OCI-LY3 (cell line): Measurements from ENCODE around the gene SOX13.

Source experiments
- EZH2phosphoT487 ChIP-seq: fragments of 200-600 bp; shearing (Covaris generic); IDR thresholded peaks from 2 replicates; pipeline ENCODE4 v1.6.1; 2018; ENCODE audit warnings: antibody characterized with exemption, mixed run types, low read depth
- TF ChIP-seq, protein P1 (sequence below): fragments of 200-600, 300-600 bp; sonication (generic); IDR thresholded peaks from 2 replicates; pipeline ENCODE4 v1.5.1; 2014; ENCODE audit warnings: antibody characterized with exemption, low read length, low read depth

DNA sequence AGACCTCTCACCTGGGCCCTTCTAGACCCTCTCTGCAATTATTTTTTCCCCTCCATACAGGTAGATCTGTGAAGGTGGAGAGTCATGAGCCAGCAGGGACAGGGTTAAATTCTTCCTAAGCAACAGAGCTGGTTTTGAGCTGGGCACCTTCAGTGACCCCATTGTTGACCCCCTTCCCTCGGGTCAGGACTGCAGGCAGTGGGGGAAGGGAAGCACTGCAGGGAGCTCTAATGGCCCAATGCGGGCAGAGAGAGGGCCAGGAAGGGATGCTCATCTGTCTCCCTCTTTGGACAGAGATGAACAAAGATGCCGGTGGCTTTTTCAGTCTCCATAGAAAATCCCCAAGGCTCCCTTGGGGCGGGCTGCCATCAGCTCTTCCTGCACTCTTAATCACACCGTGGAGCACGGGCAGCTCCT, 21.4 kb downstream of the SOX13 start:
- TF ChIP-seq, protein P1, sequence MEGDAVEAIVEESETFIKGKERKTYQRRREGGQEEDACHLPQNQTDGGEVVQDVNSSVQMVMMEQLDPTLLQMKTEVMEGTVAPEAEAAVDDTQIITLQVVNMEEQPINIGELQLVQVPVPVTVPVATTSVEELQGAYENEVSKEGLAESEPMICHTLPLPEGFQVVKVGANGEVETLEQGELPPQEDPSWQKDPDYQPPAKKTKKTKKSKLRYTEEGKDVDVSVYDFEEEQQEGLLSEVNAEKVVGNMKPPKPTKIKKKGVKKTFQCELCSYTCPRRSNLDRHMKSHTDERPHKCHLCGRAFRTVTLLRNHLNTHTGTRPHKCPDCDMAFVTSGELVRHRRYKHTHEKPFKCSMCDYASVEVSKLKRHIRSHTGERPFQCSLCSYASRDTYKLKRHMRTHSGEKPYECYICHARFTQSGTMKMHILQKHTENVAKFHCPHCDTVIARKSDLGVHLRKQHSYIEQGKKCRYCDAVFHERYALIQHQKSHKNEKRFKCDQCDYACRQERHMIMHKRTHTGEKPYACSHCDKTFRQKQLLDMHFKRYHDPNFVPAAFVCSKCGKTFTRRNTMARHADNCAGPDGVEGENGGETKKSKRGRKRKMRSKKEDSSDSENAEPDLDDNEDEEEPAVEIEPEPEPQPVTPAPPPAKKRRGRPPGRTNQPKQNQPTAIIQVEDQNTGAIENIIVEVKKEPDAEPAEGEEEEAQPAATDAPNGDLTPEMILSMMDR, result no peak
- TF ChIP-seq EZH2phosphoT487, result no peak
